Neural cell (in vitro differentiated cells): ENCODE results near the gene SEL1L2.

Source experiments
- CTCF ChIP-seq: fragments of 450-650 bp; IDR thresholded peaks from 2 replicates; pipeline ENCODE4 v1.5.1; 2014; ENCODE audit warnings: antibody characterized with exemption, mild to moderate bottlenecking, moderate library complexity; ENCODE audit not compliant: poor library complexity, severe bottlenecking
- EP300 ChIP-seq: fragments of 450-650 bp; conservative IDR thresholded peaks from 2 replicates; pipeline ENCODE4 v1.6.1; 2014; ENCODE audit warnings: antibody characterized with exemption, mild to moderate bottlenecking, moderate library complexity; ENCODE audit not compliant: poor library complexity, severe bottlenecking
- MXI1 ChIP-seq: fragments of 450-650 bp; conservative IDR thresholded peaks from 2 replicates; pipeline ENCODE4 v1.6.1; 2014; ENCODE audit warnings: antibody characterized with exemption, mild to moderate bottlenecking; ENCODE audit not compliant: poor library complexity, severe bottlenecking
- POLR2AphosphoS5 ChIP-seq: IDR thresholded peaks from 2 replicates; pipeline ENCODE4 v1.6.1; 2012
- REST ChIP-seq: IDR thresholded peaks from 2 replicates; pipeline ENCODE4 v1.6.1; 2012; ENCODE audit warnings: borderline replicate concordance

GRCh38 chr20:13947719-13948118 lies 42.7 kb downstream of the SEL1L2 start:
- TF ChIP-seq CTCF (no peak), MXI1 (no peak), EP300 (no peak), POLR2AphosphoS5 (no peak), REST (no peak)
